ENCODE results near the gene BBS12.

The BBS12 gene

DNA sequence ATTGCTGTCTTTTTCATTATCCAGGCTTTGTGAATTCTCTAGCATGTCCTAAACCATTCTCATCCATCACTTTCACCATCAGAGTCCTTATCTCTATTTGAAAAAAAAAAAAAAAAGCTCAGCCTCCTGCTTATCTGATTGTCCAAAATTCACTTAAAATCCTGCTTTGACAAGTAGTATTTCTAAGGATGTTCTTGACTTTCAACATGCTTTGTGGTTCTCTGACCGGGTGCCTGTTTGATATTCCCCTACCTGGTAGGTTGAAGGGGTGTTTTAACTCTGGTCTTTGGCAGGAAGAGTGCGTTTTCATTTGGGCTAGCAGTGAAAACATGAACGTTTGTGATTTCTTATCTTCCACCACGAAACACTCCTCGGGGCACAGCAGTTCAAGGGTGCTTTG lies 17.3 kb upstream of the BBS12 start:
- H3K27ac ChIP-seq (ENCODE audit: low read depth, low read length) = no peak overlapping the region
- H2AFZ ChIP-seq (ENCODE audit: low read depth, low read length, severe bottlenecking) = no peak overlapping the region
- H3K9ac ChIP-seq (ENCODE audit: low read length) = no peak overlapping the region
- H3K4me2 ChIP-seq (ENCODE audit: low read depth, low read length, poor library complexity, severe bottlenecking) = no peak overlapping the region
- H3K36me3 ChIP-seq (ENCODE audit: low read length) = no peaks in the 10 kb centered on the region
- no peak overlapping the region for H3K4me3 ChIP-seq (ENCODE audit: insufficient read depth, low read length, poor library complexity, severe bottlenecking)
- no peaks in the 10 kb centered on the region for H4K20me1 ChIP-seq (ENCODE audit: low read depth, low read length)
- no peaks in the 10 kb centered on the region for H3K9me3 ChIP-seq (ENCODE audit: insufficient read depth, low read length)
- H3K27me3 ChIP-seq (ENCODE audit: low read length) = no peaks in the 10 kb centered on the region
- H3K79me2 ChIP-seq (ENCODE audit: insufficient read depth, low read length) = no peaks in the 10 kb centered on the region
- no peaks in the 10 kb centered on the region for H3F3A ChIP-seq (ENCODE audit: insufficient read depth)
- TF ChIP-seq CTCF (IDR thresholded peaks at IDR 0.05; ENCODE audit: insufficient read depth, low read length, poor library complexity, severe bottlenecking) (no peak), EZH2phosphoT487 (conservative IDR thresholded peaks at IDR 0.05; ENCODE audit: low read length) (no peak)
- no peaks in the 10 kb centered on the region for H3K9me2 ChIP-seq (replicated peaks; ENCODE audit: insufficient read depth, low read length)

- no peaks in the 10 kb centered on the region for H3K27me3 ChIP-seq (ENCODE audit: low read length)
- no peak overlapping the region for H2AFZ ChIP-seq (ENCODE audit: low read depth, low read length, severe bottlenecking)
- H3K27ac ChIP-seq (ENCODE audit: low read depth, low read length) = no peak overlapping the region
- no peaks in the 10 kb centered on the region for H3K36me3 ChIP-seq (ENCODE audit: low read length)
- no peak overlapping the region for H3K4me2 ChIP-seq (ENCODE audit: low read depth, low read length, poor library complexity, severe bottlenecking)
- TF ChIP-seq CTCF (IDR thresholded peaks at IDR 0.05; ENCODE audit: insufficient read depth, low read length, poor library complexity, severe bottlenecking) = peak; percentile 37
- no peak for TF ChIP-seq EZH2phosphoT487 (conservative IDR thresholded peaks at IDR 0.05; ENCODE audit: low read length)
- H3K9me3 ChIP-seq (ENCODE audit: insufficient read depth, low read length) = no peaks in the 10 kb centered on the region
- H3K4me3 ChIP-seq (ENCODE audit: insufficient read depth, low read length, poor library complexity, severe bottlenecking) = no peak overlapping the region
- no peaks in the 10 kb centered on the region for H3F3A ChIP-seq (ENCODE audit: insufficient read depth)
- H3K9me2 ChIP-seq (replicated peaks; ENCODE audit: insufficient read depth, low read length) = no peaks in the 10 kb centered on the region
- no peaks in the 10 kb centered on the region for H4K20me1 ChIP-seq (ENCODE audit: low read depth, low read length)
- no peak overlapping the region for H3K9ac ChIP-seq (ENCODE audit: low read length)
- H3K79me2 ChIP-seq (ENCODE audit: insufficient read depth, low read length) = no peaks in the 10 kb centered on the region
These were observed 15.6 kb upstream of the BBS12 start for GRCh38 chr4:122716825-122717448.

- Histone ChIP-seq H3F3A (ENCODE audit: insufficient read depth) (no peaks in the 10 kb centered on the region), H3K36me3 (ENCODE audit: low read length) (no peaks in the 10 kb centered on the region), H3K79me2 (ENCODE audit: insufficient read depth, low read length) (no peaks in the 10 kb centered on the region), H3K27me3 (ENCODE audit: low read length) (no peaks in the 10 kb centered on the region), H3K4me3 (ENCODE audit: insufficient read depth, low read length, poor library complexity, severe bottlenecking) (no peak overlapping the region), H3K9ac (ENCODE audit: low read length) (no peak overlapping the region), H4K20me1 (ENCODE audit: low read depth, low read length) (no peaks in the 10 kb centered on the region), H2AFZ (ENCODE audit: low read depth, low read length, severe bottlenecking) (no peak overlapping the region), H3K4me2 (ENCODE audit: low read depth, low read length, poor library complexity, severe bottlenecking) (no peak overlapping the region), H3K27ac (ENCODE audit: low read depth, low read length) (no peak overlapping the region), H3K9me2 (replicated peaks; ENCODE audit: insufficient read depth, low read length) (no peaks in the 10 kb centered on the region), H3K9me3 (ENCODE audit: insufficient read depth, low read length) (no peaks in the 10 kb centered on the region)
- TF ChIP-seq EZH2phosphoT487 (conservative IDR thresholded peaks at IDR 0.05; ENCODE audit: low read length) = no peak
- TF ChIP-seq CTCF (IDR thresholded peaks at IDR 0.05; ENCODE audit: insufficient read depth, low read length, poor library complexity, severe bottlenecking) = no peak
These were observed 14.2 kb upstream of the BBS12 start for GRCh38 chr4:122718281-122718680.

Measured in SU-DHL-6 (cell line).